Myometrial cell (primary cell): ENCODE results near the gene HIGD2A. TPM values are rescaled to one million over a fixed set of nuclear protein-coding genes. Genes with fewer than 3 reads are reported as not detected.

Experiments used
- total RNA-seq: library from RNA; depleted of rRNA; stranded (reverse); fragments of >200 nt; gene quantifications from 2 replicates; pipeline ENCODE4 v1.2.3, GENCODE V29; 2015

The HIGD2A gene
- total RNA-seq, result 92.0 and 100 TPM in 2 replicates

GRCh38 chr5:176388444-176389134 is at the start of gene HIGD2A, which contains the start of gene NOP16:
TSS of gene HIGD2A (plus strand) at chr5:176388751. CDS start at chr5:176388820, 69 bp downstream.
TSS of gene NOP16 (minus strand) at chr5:176388598. CDS start at chr5:176388539, 59 bp downstream.

DNA sequence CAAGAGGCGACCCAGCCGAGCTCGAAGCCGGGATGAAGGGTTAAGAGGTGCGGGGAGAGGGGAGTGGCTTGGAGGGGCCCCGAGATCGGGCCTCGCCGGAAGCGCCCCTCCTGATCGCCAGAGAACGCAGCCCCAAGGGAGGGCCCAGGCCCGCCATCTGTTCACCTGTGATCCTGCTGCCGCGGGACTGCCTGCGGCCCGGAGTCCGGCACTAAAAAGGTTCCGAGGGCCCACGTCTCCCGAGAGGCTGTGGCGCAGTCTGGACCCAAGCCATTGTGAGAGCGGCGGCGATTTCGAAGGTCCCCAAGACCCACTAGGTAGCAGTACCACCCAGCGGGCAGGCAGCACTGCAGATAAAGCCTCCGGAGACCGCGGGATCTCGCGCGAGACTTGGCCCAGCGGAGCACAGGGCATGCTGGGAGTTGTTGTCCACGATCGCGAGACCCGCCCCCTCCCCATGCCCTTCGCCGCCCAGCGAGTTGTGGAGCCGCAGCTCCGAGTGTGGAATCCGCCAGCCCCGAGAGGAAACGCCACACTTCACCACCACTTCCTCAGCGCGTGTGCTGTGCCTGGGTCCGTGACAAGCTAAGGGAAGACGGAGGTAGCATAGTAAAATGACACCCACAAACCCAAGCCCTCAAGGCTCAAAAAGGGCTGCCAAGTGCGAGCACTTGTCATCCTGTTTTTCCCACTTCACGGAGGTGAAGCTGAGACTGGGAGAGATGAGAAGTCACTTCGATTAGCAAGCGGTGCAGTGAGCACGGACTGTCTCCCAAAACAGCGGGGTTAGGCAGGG is 26.9 kb upstream of the HIGD2A start, which contains the start of gene KIAA1191:
KIAA1191 (minus strand) TSS at position 328 of the 796 bp plus-strand sequence. CDS start 2,256 bp downstream, outside the sequence.

GRCh38 chr5:176365351-176366231 is 23.0 kb upstream of the HIGD2A start, which contains the start of gene ARL10:
TSS of gene ARL10 (plus strand) at chr5:176365487. CDS start at chr5:176365564, 77 bp downstream.

DNA sequence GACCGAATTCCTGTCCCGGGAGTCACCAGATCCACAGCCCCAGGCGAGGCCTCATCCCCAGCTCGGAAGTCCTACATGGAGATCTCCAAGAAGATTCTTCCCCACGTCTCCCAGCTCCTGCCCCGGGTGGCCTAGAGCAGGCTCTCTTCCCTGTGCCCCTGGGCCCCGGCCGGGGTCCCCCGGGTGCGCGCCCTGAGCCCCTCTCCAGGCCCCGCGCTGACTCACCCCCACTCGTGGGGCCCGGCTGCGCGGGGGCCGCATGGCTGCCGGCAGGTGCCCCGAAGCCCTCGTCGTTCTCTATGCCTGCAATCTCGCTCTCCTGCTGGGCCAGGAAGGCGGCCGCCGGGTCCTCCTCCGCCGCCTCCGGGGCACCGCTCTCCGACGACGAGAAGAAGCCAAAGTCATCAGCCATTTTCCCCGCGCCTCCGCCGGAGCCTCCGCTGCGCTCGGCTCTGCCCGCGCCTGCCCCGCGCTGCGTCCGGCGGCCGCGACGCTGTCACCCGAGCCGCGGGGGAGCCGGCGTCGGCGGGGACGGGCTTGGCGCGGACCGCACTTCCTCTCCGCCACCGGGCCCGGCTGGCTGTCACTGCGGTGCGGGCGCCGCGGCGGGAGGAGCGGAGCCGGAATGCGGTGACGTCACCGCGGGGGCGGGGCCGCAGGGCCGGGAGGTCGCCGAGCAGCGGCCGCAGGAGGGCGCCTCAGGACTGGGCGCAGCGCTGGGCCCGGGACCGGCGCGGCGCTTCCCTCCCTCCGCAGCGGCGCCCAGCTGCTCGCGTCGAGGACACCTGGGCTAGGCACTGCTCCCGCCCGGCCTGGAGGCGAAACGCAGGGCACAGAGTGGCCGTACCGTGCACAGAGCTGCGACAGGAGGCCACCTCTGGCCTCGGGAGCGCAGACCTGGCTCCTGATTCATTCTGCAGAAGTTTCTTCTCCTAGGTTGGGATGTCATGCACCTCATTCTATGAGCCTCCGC is 27.7 kb downstream of the HIGD2A start, which contains the start of gene CLTB:
CLTB (minus strand) TSS at position 588 of the 973 bp plus-strand sequence; CDS start at position 412, 176 bp downstream.

Other genes starting within 250 kb of the HIGD2A start
- 4.9 and 5.7 TPM in 2 replicates for gene SIMC1, start 150.3 kb upstream of the HIGD2A start, total RNA-seq
- gene KIAA1191, start 27.0 kb upstream of the HIGD2A start, total RNA-seq, result 104 and 118 TPM in 2 replicates
- 2.0 and 3.4 TPM in 2 replicates for gene ARL10, start 23.3 kb upstream of the HIGD2A start, total RNA-seq
- gene NOP16, start 153 bp upstream of the HIGD2A start, total RNA-seq, result 6.3 and 7.8 TPM in 2 replicates
- gene CLTB, start 27.8 kb downstream of the HIGD2A start, total RNA-seq, result 130 and 133 TPM in 2 replicates
- gene FAF2, start 59.6 kb downstream of the HIGD2A start, total RNA-seq, result 36.0 and 48.2 TPM in 2 replicates
- 0.58 and 1.4 TPM in 2 replicates for gene RNF44, start 148.7 kb downstream of the HIGD2A start, total RNA-seq
- gene CDHR2, start 160.6 kb downstream of the HIGD2A start, total RNA-seq, result not detected in 2 replicates
- 4.3 and 5.3 TPM in 2 replicates for gene GPRIN1, start 221.4 kb downstream of the HIGD2A start, total RNA-seq
- gene SNCB, start 241.8 kb downstream of the HIGD2A start, total RNA-seq, result not detected in 2 replicates
- gene EIF4E1B, start 241.9 kb downstream of the HIGD2A start, total RNA-seq, result not detected in 2 replicates